ENCODE measurements around the gene E2F1. TPM values are rescaled to one million over a fixed set of nuclear protein-coding genes. Genes with fewer than 3 reads are reported as not detected.

Gene E2F1
- total and polyA plus RNA-seq, 4 donors = 3.4 to 11.4 (median 10.3) TPM

DNA sequence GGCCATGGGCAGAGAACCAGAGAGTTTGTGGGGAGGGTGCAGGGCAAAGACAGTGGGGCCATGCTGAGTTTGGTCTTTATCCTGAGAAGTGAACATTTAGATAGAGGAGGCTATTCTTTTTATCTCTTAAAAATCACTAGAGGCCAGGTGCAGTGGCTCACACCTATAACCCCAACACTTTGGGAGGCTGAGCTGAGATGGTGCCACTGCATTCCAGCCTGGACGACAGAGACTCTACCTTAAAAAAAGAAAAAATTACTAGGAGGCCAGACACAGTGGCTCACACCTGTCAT is 25.2 kb upstream of the E2F1 start:
- Histone ChIP-seq H3K27me3 (ENCODE audit: control insufficient read depth, insufficient read depth, low read length) (no peaks in the 10 kb centered on the region), H3K36me3 (ENCODE audit: control insufficient read depth, insufficient read depth, low read length) (peaks cover 67% of the 10 kb centered on the region), H3K4me3 (ENCODE audit: low read depth, low read length) (no peak overlapping the region), H3K9me3 (ENCODE audit: control insufficient read depth, insufficient read depth, low read length) (no peaks in the 10 kb centered on the region), H3K4me1 (ENCODE audit: control insufficient read depth, insufficient read depth, low read length) (no peaks in the 10 kb centered on the region), H3K27ac (ENCODE audit: low read depth, low read length) (no peak overlapping the region)
- no peak for DNase-seq (ENCODE audit: low read depth in 4 of 6, low spot score in 6 of 6)
- no CpG with 5 or more reads among the region's 1 CpG for WGBS (ENCODE audit: insufficient coverage)

DNA sequence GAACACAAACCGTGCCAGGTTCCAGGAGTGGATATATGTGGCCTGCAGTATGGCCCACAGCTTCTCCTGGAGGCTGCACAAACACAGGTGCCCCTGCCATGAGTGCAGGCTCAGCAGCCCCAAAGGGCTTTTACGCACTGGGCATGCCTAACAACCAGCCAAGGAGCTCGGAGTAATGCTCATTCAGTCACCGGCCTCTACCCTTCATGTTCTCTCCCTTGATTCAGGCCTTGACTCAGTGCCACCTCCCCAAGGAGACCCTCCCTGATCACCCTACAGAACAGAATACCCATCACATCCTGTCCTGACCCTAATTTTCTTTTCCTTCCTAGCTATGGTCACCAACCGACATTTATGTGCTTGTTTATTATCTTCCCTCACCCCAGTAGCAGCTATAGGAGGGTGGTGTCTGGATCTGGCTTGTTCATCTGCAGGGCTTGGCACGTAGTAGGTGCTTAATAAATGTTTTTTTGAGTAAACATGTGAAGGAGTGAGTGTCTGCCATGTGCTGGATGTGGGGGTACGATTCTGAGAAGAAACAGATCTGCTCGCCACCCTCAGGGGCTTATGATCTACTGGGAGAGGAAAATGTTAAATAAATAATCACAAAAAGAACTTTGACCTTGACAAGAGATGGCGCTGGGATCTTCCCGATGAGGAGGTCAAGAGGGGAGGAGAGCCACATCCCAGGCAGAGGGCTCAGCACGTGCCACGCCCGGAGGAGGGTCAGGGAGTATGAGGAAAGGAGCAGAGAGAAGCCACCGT is 24.7 kb upstream of the E2F1 start:
- no peak for DNase-seq (ENCODE audit: low read depth in 4 of 6, low spot score in 6 of 6)
- H3K36me3 ChIP-seq (ENCODE audit: control insufficient read depth, insufficient read depth, low read length) = peaks cover 64% of the 10 kb centered on the region
- H3K4me3 ChIP-seq (ENCODE audit: low read depth, low read length) = no peak overlapping the region
- no peaks in the 10 kb centered on the region for H3K27me3 ChIP-seq (ENCODE audit: control insufficient read depth, insufficient read depth, low read length)
- WGBS (ENCODE audit: insufficient coverage) = 80% methylated on average over 11 of the region's 14 CpGs
- H3K4me1 ChIP-seq (ENCODE audit: control insufficient read depth, insufficient read depth, low read length) = no peaks in the 10 kb centered on the region
- no peaks in the 10 kb centered on the region for H3K9me3 ChIP-seq (ENCODE audit: control insufficient read depth, insufficient read depth, low read length)
- no peak overlapping the region for H3K27ac ChIP-seq (ENCODE audit: low read depth, low read length)

DNA sequence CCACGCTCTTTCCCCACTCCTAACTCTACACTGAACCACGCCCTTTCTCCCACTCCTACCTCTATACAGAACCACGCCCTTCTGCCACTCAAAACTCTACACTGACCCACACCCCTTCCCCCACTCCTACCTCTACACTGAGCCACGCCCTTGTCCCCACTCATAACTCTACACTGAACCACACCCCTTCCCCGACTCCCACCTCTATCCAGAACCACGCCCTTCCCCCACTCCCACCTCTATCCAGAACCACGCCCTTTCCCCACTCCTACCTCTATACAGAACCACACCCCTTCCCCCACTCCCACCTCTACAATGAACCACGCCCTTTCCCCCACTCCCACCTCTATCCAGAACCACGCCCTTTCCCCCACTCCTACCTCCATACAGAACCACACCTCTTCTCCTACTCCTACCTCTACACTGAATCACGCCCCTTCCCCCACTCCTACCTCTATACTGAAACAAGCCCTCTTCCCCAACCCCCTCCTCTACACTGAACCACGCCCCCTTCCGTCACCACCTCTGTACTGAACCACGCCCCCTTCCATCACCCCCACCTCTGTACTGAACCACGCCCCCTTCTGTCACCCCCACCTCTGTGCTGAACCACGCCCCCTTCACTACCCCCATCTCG is 23.8 kb upstream of the E2F1 start:
- Histone ChIP-seq H3K4me3 (ENCODE audit: low read depth, low read length) (no peak overlapping the region), H3K9me3 (ENCODE audit: control insufficient read depth, insufficient read depth, low read length) (no peaks in the 10 kb centered on the region), H3K27me3 (ENCODE audit: control insufficient read depth, insufficient read depth, low read length) (no peaks in the 10 kb centered on the region), H3K36me3 (ENCODE audit: control insufficient read depth, insufficient read depth, low read length) (peaks cover 63% of the 10 kb centered on the region), H3K4me1 (ENCODE audit: control insufficient read depth, insufficient read depth, low read length) (no peaks in the 10 kb centered on the region), H3K27ac (ENCODE audit: low read depth, low read length) (no peak overlapping the region)
- no peak for DNase-seq (ENCODE audit: low read depth in 4 of 6, low spot score in 6 of 6)
- WGBS (ENCODE audit: insufficient coverage) = 88% methylated on average over 10 of the region's 16 CpGs

DNA sequence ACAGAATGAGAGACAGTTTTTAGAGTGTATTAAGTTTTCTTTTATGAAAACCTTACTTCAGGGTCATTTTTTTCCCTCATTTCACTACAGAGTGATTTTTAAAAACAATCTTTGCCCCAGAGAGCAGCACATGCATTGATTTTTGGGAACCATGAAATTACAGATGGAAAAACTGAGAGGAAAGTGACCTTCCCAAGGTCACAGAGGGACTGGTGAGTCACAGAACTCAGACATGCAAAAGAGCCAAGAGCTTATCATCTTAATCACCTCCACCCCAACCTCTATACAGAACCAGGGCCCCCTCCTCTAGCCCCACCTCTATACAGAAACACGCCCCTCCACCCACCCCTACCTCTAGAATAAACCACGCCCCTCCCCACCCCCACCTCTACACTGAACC is 23.2 kb upstream of the E2F1 start:
- H3K9me3 ChIP-seq (ENCODE audit: control insufficient read depth, insufficient read depth, low read length) = no peaks in the 10 kb centered on the region
- H3K27ac ChIP-seq (ENCODE audit: low read depth, low read length) = no peak overlapping the region
- no CpG with 5 or more reads among the region's 2 CpGs for WGBS (ENCODE audit: insufficient coverage)
- peaks cover 59% of the 10 kb centered on the region for H3K36me3 ChIP-seq (ENCODE audit: control insufficient read depth, insufficient read depth, low read length)
- H3K4me3 ChIP-seq (ENCODE audit: low read depth, low read length) = no peak overlapping the region
- no peaks in the 10 kb centered on the region for H3K4me1 ChIP-seq (ENCODE audit: control insufficient read depth, insufficient read depth, low read length)
- DNase-seq (ENCODE audit: low read depth in 4 of 6, low spot score in 6 of 6) = no peak
- H3K27me3 ChIP-seq (ENCODE audit: control insufficient read depth, insufficient read depth, low read length) = no peaks in the 10 kb centered on the region

DNA sequence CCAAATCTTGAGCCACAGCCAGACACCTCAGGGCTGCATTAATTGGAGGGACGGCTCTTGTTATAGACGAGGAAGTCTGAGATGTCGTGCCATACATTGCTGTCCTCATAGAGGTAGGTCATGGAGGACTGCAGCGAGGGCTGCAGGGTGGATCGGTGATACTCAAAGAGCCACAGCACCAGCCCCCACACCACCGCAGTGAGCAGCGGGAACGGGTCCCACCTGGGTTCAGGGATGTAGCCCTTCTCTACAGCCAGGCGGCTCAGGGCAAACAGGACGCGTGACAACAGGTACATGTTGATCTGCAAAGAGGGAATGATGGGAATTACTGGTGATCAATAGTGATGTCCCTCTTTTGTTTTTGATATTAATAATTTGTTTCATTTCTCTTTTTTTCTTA is 21.5 kb upstream of the E2F1 start:
- peaks cover 8% of the 10 kb centered on the region for H3K4me1 ChIP-seq (ENCODE audit: control insufficient read depth, insufficient read depth, low read length)
- H3K36me3 ChIP-seq (ENCODE audit: control insufficient read depth, insufficient read depth, low read length) = peaks cover 44% of the 10 kb centered on the region
- no peaks in the 10 kb centered on the region for H3K27me3 ChIP-seq (ENCODE audit: control insufficient read depth, insufficient read depth, low read length)
- DNase-seq (ENCODE audit: low read depth in 4 of 6, low spot score in 6 of 6) = no peak
- no peak overlapping the region for H3K27ac ChIP-seq (ENCODE audit: low read depth, low read length)
- H3K9me3 ChIP-seq (ENCODE audit: control insufficient read depth, insufficient read depth, low read length) = no peaks in the 10 kb centered on the region
- no peak overlapping the region for H3K4me3 ChIP-seq (ENCODE audit: low read depth, low read length)
- WGBS (ENCODE audit: insufficient coverage) = 75% methylated on average over 3 of the region's 11 CpGs

- peaks cover 8% of the 10 kb centered on the region for H3K4me1 ChIP-seq (ENCODE audit: control insufficient read depth, insufficient read depth, low read length)
- WGBS (ENCODE audit: insufficient coverage) = 91% methylated on average over 8 of the region's 11 CpGs
- no peak overlapping the region for H3K4me3 ChIP-seq (ENCODE audit: low read depth, low read length)
- H3K27me3 ChIP-seq (ENCODE audit: control insufficient read depth, insufficient read depth, low read length) = no peaks in the 10 kb centered on the region
- DNase-seq (ENCODE audit: low read depth in 4 of 6, low spot score in 6 of 6) = no peak
- no peak overlapping the region for H3K27ac ChIP-seq (ENCODE audit: low read depth, low read length)
- peaks cover 13% of the 10 kb centered on the region for H3K36me3 ChIP-seq (ENCODE audit: control insufficient read depth, insufficient read depth, low read length)
- H3K9me3 ChIP-seq (ENCODE audit: control insufficient read depth, insufficient read depth, low read length) = no peaks in the 10 kb centered on the region
These were observed 18.2 kb upstream of the E2F1 start for GRCh38 chr20:33704197-33704924.

DNA sequence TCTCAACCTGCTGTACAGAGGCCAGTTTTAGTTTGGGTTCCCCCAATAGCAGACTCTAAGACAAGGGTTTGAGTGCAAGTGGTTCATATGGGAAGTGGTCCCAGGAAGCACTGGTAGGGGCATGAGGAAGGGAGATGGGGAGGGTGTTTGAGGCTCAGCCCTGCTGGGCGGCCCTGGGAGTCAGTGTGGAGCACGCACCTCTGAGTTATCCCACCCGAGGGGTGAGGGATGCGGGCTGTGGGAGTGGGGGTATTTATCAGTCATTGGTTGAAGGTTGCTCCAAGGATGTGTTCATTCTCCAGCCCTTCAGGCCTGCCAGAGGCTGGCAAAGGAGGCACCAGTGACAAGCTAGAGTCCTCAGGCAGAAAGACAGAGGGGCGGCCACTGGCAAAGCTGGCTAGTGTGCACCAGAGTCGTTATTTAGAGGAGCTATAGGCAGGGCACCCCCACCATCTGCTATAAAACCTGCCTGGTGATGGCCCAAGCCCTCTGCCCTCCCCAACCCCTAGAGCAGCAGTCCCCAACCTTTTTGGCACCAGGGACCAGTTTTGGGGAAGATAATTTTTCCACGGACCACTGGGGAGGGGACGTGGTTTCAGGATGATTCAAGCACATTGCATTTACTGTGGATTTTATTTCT is 17.4 kb upstream of the E2F1 start:
- Histone ChIP-seq H3K9me3 (ENCODE audit: control insufficient read depth, insufficient read depth, low read length) (no peaks in the 10 kb centered on the region), H3K4me3 (ENCODE audit: low read depth, low read length) (no peak overlapping the region), H3K4me1 (ENCODE audit: control insufficient read depth, insufficient read depth, low read length) (peaks cover 8% of the 10 kb centered on the region), H3K36me3 (ENCODE audit: control insufficient read depth, insufficient read depth, low read length) (peaks cover 13% of the 10 kb centered on the region), H3K27ac (ENCODE audit: low read depth, low read length) (no peak overlapping the region), H3K27me3 (ENCODE audit: control insufficient read depth, insufficient read depth, low read length) (no peaks in the 10 kb centered on the region)
- DNase-seq (ENCODE audit: low read depth in 4 of 6, low spot score in 6 of 6) = no peak
- 88% methylated on average over 5 of the region's 8 CpGs for WGBS (ENCODE audit: insufficient coverage)

GRCh38 chr20:33702861-33703260 is 16.7 kb upstream of the E2F1 start:
- Histone ChIP-seq H3K36me3 (ENCODE audit: control insufficient read depth, insufficient read depth, low read length) (peaks cover 13% of the 10 kb centered on the region), H3K9me3 (ENCODE audit: control insufficient read depth, insufficient read depth, low read length) (no peaks in the 10 kb centered on the region), H3K27ac (ENCODE audit: low read depth, low read length) (no peak overlapping the region), H3K27me3 (ENCODE audit: control insufficient read depth, insufficient read depth, low read length) (no peaks in the 10 kb centered on the region), H3K4me1 (ENCODE audit: control insufficient read depth, insufficient read depth, low read length) (peaks cover 8% of the 10 kb centered on the region), H3K4me3 (ENCODE audit: low read depth, low read length) (no peak overlapping the region)
- DNase-seq (ENCODE audit: low read depth in 4 of 6, low spot score in 6 of 6) = peak in 4 of 6 donors; percentile 17 to 95 (median 60)
- WGBS (ENCODE audit: insufficient coverage) = 31% methylated on average over 5 of the region's 5 CpGs

GRCh38 chr20:33701629-33702450 is 15.7 kb upstream of the E2F1 start:
- Histone ChIP-seq H3K36me3 (ENCODE audit: control insufficient read depth, insufficient read depth, low read length) (peaks cover 2% of the 10 kb centered on the region), H3K27ac (ENCODE audit: low read depth, low read length) (no peak overlapping the region), H3K4me1 (ENCODE audit: control insufficient read depth, insufficient read depth, low read length) (peaks cover 8% of the 10 kb centered on the region), H3K27me3 (ENCODE audit: control insufficient read depth, insufficient read depth, low read length) (no peaks in the 10 kb centered on the region), H3K4me3 (ENCODE audit: low read depth, low read length) (no peak overlapping the region), H3K9me3 (ENCODE audit: control insufficient read depth, insufficient read depth, low read length) (no peaks in the 10 kb centered on the region)
- WGBS (ENCODE audit: insufficient coverage) = 94% methylated on average over 10 of the region's 27 CpGs
- no peak for DNase-seq (ENCODE audit: low read depth in 4 of 6, low spot score in 6 of 6)

All from spinal cord (tissue), 10 donors.